Adipocyte (in vitro differentiated cells): Measurements from ENCODE around the gene AMBP.
"Not testable (repeated sequence)": the region's sequence is repeated elsewhere in the genome, so short reads cannot be mapped to it uniquely, and the experiment has no call there.

ENCODE experiments used
- DNase-seq: peaks from one replicate; pipeline ENCODE4 v3.0.0-alpha.2; 2015; ENCODE audit warnings: low read depth
- H3K27me3 ChIP-seq: replicated peaks from 2 replicates; pipeline ENCODE4 v1.7.0; 2013; ENCODE audit warnings: mild to moderate bottlenecking, low read length, moderate library complexity; ENCODE audit not compliant: control insufficient read depth, insufficient read depth
- H3K36me3 ChIP-seq: 2 replicates; pipeline ENCODE4 v1.7.0; 2013; ENCODE audit warnings: low read length, mild to moderate bottlenecking, moderate library complexity; ENCODE audit not compliant: control insufficient read depth, insufficient read depth, severe bottlenecking
- H3K4me1 ChIP-seq: 2 replicates; pipeline ENCODE4 v1.7.0; 2013; ENCODE audit warnings: mild to moderate bottlenecking, low read length, moderate library complexity; ENCODE audit not compliant: control insufficient read depth, insufficient read depth
- H3K4me3 ChIP-seq: 2 replicates; pipeline ENCODE4 v1.7.0; 2013; ENCODE audit warnings: mild to moderate bottlenecking, low read length, moderate library complexity
- H3K9ac ChIP-seq: 2 replicates; pipeline ENCODE4 v1.7.0; 2013; ENCODE audit warnings: mild to moderate bottlenecking, low read length, moderate library complexity
- H3K9me3 ChIP-seq: 2 replicates; pipeline ENCODE4 v1.7.0; 2013; ENCODE audit warnings: mild to moderate bottlenecking, low read length, moderate library complexity; ENCODE audit not compliant: control insufficient read depth

Gene AMBP

GRCh38 chr9:114086607-114087006 lies 8.5 kb upstream of the AMBP start:
- Histone ChIP-seq H3K27me3 (peaks cover 35% of the 10 kb centered on the region), H3K9me3 (no peaks in the 10 kb centered on the region), H3K4me1 (peaks cover 12% of the 10 kb centered on the region), H3K36me3 (no peaks in the 10 kb centered on the region), H3K4me3 (no peak overlapping the region), H3K9ac (no peak overlapping the region)
- DNase-seq, result no peak

GRCh38 chr9:114086009-114086408 lies 7.9 kb upstream of the AMBP start:
- no peaks in the 10 kb centered on the region for H3K9me3 ChIP-seq
- H3K4me3 ChIP-seq, result no peak overlapping the region
- H3K4me1 ChIP-seq, result peaks cover 12% of the 10 kb centered on the region
- H3K27me3 ChIP-seq, result peaks cover 35% of the 10 kb centered on the region
- no peak overlapping the region for H3K9ac ChIP-seq
- no peaks in the 10 kb centered on the region for H3K36me3 ChIP-seq
- no peak for DNase-seq

GRCh38 chr9:114085387-114085789 lies 7.3 kb upstream of the AMBP start:
- Histone ChIP-seq H3K9me3 (no peaks in the 10 kb centered on the region), H3K4me3 (no peak overlapping the region), H3K4me1 (peaks cover 12% of the 10 kb centered on the region), H3K27me3 (peaks cover 35% of the 10 kb centered on the region), H3K36me3 (no peaks in the 10 kb centered on the region), H3K9ac (no peak overlapping the region)
- no peak for DNase-seq

DNA sequence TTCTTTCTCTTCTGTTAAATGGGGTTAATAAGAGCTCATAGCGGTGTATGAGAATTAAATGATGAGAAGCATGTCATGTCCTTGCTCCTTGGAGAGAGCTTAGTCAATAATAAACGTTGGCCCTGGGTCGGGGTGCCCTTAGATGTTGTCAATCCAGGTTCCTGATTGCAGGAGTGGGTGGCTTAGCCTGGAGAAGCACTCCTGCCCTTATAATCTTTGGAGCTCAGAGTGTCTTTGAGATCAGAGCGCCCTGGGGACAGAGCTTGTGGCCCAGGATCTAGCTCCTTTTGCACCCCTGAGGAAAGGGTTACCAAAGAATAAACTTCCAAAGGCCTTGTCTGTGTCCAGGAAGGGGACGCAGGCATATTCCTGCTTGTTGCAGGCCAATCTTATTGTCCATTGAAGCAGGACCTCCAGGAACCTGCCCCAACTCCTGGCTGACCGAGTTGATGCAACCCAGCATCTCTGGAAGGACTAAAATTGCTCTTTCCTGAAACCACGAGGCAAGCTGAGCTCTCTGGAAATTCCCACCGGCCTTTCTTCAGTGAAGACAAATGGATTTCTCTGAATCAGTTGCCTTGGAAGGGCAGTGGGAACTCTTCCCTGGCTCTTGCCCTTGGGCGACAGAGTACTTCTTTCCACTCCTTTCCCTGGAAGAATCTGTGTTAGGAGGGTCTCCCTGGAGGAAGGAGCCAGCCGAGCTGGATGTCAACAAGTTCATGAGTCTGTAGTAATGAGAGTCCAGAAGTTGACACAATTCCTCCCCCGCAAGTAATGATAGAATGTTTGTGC lies 6.4 kb upstream of the AMBP start:
- H3K27me3 ChIP-seq, result peaks cover 31% of the 10 kb centered on the region
- no peaks in the 10 kb centered on the region for H3K36me3 ChIP-seq
- H3K9me3 ChIP-seq, result no peaks in the 10 kb centered on the region
- H3K4me1 ChIP-seq, result peaks cover 12% of the 10 kb centered on the region
- no peak for DNase-seq
- H3K4me3 ChIP-seq, result no peak overlapping the region
- H3K9ac ChIP-seq, result no peak overlapping the region

DNA sequence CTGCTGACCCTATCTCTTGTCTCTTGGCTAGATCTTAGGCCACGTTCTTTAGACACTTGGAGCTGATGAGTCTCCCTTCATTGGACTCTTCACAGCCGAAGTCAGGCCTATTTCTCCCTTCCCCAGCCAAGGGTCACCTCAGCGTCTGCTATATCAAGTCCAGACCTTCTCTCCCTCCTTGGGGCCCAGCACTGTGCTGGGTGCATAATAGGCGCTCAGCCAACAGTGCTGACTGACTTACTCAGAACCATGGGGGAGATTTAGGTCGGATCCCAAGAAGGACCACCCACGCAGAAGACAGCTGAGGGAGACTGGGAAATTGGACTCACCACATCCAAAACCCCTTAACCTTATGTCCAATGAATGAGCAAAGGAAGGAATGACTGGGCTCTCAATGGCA lies 5.6 kb upstream of the AMBP start:
- Histone ChIP-seq H3K4me3 (no peak overlapping the region), H3K9me3 (no peaks in the 10 kb centered on the region), H3K4me1 (peaks cover 12% of the 10 kb centered on the region), H3K9ac (no peak overlapping the region), H3K36me3 (no peaks in the 10 kb centered on the region), H3K27me3 (peaks cover 30% of the 10 kb centered on the region)
- no peak for DNase-seq

GRCh38 chr9:114082763-114083412 lies 4.8 kb upstream of the AMBP start:
- H3K9ac ChIP-seq, H3K9me3 ChIP-seq, H3K36me3 ChIP-seq, H3K4me3 ChIP-seq, DNase-seq: not testable (repeated sequence)
- peaks cover 12% of the 10 kb centered on the region for H3K4me1 ChIP-seq
- H3K27me3 ChIP-seq, result peaks cover 31% of the 10 kb centered on the region

GRCh38 chr9:114082017-114082762 lies 4.1 kb upstream of the AMBP start:
- H3K27me3 ChIP-seq, result peaks cover 33% of the 10 kb centered on the region
- no peaks in the 10 kb centered on the region for H3K36me3 ChIP-seq
- no peaks in the 10 kb centered on the region for H3K9me3 ChIP-seq
- peaks cover 12% of the 10 kb centered on the region for H3K4me1 ChIP-seq
- no peak overlapping the region for H3K9ac ChIP-seq
- DNase-seq, result peak; percentile 97
- no peak overlapping the region for H3K4me3 ChIP-seq

DNA sequence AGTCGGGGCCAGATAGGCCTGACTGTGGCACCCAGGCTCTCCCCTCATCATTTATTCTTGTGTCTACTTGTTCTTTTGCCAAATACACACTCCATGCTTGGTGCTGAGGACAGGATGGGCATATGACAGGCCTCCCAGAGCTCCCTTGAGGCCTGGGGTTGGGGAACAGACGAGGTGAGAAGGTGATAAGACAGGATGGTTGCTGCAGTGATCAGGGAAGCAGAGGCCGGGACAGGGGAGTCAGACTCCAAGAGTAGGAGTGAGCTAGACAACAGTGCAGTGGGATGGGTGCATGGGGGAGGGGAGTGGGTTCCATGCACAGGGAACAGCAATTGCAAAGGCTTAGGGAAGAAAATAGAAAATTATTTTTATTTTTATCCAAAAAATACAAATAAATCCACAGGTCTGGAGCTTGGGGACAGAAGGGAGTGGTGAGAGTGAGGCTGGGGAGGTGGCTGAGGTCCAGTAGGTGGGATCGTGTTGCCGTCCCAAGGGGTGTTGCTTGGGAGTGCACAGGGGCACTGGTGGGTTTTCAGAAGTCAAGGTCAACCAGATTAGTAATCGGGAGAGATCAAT lies 3.4 kb upstream of the AMBP start:
- DNase-seq, result no peak
- Histone ChIP-seq H3K4me1 (peaks cover 12% of the 10 kb centered on the region), H3K36me3 (no peaks in the 10 kb centered on the region)

DNA sequence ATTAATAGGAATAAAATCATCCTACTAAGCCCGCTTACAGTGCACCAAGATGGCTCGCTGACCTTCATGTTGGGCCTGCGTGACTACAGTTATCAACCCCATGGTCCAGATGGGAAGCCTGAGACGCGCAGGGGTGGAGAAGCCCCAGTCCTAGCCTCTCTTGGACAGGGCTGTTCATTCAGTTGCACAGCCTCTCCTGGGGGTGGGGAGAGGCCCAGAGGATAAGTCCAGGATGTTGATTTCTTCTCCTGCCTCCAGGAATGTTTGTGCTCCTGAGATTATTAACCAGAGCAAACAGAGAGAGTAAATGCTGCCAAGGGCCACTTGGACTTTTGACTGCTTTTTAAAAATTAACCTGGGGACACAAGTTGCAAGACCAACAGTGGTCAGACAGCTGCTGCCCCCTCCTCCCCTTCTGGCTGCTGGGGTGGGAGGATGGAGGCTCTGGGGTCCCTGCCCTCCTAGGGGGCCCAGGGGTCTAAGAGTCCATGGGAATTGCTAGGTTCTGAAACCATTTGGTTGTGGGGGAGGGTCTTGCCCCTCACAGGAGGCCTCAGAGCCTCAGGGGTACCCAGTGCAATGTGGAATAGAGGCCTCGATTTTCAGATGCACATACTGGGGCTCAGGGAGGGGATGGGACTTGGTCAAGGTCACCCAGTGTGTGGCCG lies 2.8 kb upstream of the AMBP start:
- Histone ChIP-seq H3K36me3 (no peaks in the 10 kb centered on the region), H3K4me3 (no peak overlapping the region), H3K27me3 (peaks cover 36% of the 10 kb centered on the region), H3K4me1 (peaks cover 12% of the 10 kb centered on the region), H3K9me3 (no peaks in the 10 kb centered on the region), H3K9ac (no peak overlapping the region)
- no peak for DNase-seq

More for the DNA sequence above, 3.4 kb upstream of the AMBP start:
- H3K27me3 ChIP-seq, result peaks cover 34% of the 10 kb centered on the region
- H3K4me3 ChIP-seq, result no peak overlapping the region
- no peak overlapping the region for H3K9ac ChIP-seq
- no peaks in the 10 kb centered on the region for H3K9me3 ChIP-seq

DNA sequence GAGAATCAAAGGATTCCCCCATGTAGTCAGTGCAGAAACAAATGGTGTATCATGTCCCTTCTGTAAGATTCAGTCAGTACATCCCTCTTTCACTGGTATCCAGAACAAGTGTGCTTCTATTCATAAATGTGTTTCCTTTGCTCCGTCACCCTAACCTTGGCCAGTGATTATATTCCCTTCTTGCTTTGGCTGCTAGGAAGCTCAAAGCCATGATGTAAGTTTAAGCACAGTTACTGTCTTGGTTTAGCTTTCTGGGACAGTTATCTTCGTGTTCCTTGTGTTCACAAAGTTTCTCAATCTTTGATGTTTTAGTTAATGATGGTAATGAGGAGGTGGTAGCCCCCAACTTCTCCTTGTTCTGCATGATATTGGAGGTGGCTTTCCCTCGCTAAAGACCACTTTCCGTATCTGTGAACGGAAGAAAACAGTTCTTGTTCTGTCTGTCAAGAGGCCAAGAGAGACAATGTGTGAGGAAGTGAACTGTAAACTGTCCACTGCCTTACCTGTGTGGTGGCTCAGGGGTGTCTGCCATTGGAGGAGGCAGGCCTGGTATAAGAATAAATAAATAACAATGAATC lies 2.2 kb upstream of the AMBP start:
- H3K9me3 ChIP-seq, result no peaks in the 10 kb centered on the region
- peaks cover 42% of the 10 kb centered on the region for H3K27me3 ChIP-seq
- H3K9ac ChIP-seq, result no peak overlapping the region
- H3K4me3 ChIP-seq, result no peak overlapping the region
- DNase-seq, result no peak
- no peaks in the 10 kb centered on the region for H3K36me3 ChIP-seq
- H3K4me1 ChIP-seq, result peaks cover 12% of the 10 kb centered on the region
